Urothelium cell line (cell line): ENCODE data around the gene ADPRH.
"Not testable (repeated sequence)": the region's sequence is repeated elsewhere in the genome, so short reads cannot be mapped to it uniquely, and the experiment has no call there.

Experiments used
- DNase-seq: peaks from one replicate; pipeline ENCODE4 v3.0.0; 2011; ENCODE audit warnings: low spot score, mixed read lengths
- FAIRE-seq: peaks from 2 replicates; lab custom pipeline; 2011; peaks lifted over from hg19 to GRCh38; lab: Jason Lieb, UNC

ADPRH gene

DNA sequence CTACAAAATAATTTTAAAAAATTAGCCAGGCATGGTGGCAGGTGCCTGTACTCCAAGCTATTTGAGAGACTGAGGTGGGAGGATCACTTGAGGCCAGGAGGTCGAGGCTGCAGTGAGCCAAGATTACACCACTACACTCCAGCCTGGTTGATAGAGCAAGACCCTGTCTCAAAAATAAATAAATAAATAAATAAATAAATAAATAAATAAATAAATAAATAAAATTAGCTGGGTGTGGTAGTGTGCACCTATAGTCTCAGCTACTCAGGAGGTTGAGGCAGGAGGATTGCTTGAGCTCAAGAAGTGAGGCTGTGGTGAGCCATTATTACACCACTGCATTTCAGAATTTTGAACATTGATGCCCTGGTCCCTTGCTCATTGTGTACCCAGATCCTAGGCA is 15.6 kb downstream of the ADPRH start:
- not testable (repeated sequence) for FAIRE-seq, DNase-seq

DNA sequence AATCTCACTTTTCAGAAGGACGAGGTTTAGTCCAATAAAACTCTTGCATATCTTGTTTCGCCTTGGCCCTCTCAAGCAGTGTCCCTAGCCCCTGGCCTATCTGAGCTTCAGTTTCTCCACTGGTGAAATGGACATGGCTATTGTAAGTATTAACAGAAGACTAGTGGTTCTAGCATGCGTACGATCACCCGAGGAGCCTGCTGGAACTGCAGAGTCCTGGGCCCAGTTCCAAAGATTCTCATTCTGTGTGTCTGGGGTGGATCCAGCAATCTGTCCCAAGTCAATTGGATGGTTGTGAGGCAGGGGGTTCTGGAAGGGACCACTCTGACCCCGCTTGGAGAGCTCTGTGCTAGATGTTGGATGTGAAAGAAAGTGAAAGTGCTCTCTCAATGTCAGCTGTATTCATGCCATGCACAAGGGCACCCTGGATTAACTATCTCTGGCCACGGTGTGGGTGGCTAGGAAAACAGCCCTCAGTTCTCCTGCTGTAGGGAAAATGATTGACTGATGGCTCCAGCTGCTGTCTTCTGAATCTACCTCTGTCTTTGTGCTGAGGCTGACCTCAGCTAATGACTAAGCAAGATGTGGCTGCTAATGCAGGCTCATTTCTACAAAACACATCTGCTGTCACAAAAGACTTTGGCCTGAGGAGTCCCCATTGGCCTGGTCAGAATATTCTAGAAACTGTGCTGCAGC is 16.5 kb downstream of the ADPRH start:
- FAIRE-seq (no peak), DNase-seq (no peak)

DNA sequence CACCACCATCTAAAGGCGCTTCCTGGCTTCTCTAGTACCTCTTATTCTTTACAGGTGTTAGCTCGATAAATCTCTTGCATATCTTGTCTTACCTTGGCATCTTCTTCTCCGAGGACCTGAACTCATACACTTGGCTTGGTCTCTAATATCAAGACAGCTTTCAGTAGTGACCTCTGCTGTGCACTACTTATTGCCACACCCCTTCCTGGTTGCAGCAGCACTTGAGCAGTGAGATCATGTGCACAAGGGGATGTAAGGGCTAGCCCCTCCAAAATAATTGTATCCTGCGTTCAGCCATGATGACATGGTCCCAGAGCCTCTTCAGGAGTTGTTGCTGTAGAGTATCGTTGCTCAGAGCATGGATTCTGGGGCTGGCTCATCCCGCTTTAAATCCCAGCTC is 17.1 kb downstream of the ADPRH start:
- peak; percentile 42 for FAIRE-seq

DNA sequence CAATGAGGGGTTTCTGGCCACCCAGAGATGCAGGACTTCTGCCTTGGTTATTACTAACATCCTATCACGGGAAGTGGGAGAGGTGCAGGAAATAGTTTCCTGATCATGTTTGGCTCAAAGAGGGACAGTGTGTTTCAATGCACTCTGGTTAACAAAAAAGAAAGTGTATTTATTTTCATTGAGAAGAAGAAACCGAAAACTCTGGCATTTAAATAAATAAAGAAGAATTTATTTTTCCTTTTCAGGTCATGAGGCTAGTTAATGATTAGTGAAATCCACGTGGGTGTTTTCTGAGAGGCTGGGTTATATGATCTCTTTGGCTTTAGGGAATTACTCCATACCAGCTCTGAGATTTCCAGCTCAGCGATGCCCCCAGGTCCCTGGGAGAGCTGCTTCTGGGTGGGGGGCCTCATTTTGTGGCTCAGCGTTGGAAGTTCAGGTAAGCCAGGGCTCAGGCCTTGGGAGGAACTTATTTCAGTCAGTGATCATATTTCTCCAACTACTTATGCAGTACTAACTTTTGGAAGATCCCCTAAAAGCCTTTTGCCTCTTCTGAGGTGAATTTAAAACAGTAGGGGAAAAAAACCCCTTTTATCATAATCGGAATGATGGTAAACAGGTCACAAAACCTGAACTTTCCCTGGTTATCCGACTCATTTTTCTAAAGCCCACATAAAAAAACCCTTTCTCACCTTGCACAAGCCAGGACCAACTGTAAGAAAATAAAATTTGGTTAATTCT is 18.4 kb downstream of the ADPRH start, which contains the start of gene PLA1A:
Gene PLA1A (plus strand): TSS at position 338 of the 741 bp plus-strand sequence. CDS start 29 bp downstream, at position 367.
- FAIRE-seq (no peak), DNase-seq (no peak)

More for the DNA sequence above, 17.1 kb downstream of the ADPRH start:
- no peak for DNase-seq

DNA sequence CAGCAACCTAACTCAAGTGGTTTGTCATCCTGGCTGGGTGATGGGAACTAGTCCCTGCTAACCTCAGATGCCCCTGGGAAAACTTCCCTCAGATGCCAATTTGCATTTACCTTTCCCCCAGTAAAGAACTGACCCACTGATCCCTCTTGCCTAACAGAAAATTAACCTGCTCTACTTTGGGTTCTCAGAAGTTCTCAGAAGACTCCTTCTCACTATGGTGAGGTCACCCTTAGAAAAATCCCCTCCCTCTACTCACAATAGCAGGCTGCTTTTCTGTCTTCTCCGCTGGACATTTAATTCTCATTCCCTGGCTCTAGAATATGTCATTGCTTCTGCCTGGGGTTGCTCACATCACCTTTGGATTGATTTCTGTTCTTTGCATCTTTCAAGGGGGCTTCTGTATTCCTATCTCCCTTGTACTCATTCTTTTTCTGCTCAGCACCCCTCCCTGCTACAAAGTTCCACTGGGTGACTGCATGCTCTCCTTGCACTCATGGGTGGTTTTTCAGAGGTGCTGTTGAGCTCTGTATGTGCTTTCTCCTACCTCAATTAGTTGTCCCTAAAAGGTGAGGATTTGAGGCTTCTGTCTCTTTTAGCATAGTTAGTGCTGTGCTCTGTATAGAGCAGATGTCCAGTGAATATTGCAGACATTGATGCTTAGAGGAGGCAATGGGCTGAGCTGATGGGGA is 19.3 kb downstream of the ADPRH start:
- DNase-seq (no peak), FAIRE-seq (no peak)

DNA sequence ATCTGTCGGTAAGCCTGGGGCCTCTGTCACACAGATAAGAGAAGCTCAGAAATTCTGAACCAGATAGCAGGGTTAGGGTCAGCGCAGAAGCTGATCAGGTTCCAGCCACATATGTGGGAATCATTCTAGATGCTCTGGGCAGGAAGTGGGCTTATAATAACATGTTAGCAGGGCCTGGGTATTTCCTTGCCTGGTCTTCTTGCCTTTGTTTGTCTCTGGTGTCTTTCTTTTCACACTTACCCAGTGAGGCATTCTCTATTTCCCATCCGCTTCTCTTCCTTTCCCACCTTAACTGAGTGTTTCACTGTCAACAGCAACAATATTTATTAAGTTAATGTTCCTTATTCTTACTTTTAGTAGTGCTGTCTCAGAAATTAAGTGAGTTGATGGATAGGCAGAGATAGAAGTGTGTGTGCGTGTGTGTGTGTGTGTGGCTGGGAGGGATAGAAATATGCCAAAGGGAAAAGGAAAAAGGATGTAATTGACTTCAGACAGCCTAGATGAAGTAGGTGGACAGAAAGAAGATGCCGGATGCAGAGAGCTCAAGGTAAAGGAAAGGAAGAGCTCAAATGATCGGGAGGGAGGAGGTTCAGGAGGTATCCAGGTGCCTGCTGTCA is 20.4 kb downstream of the ADPRH start:
- no peak for FAIRE-seq
- DNase-seq, result no peak

DNA sequence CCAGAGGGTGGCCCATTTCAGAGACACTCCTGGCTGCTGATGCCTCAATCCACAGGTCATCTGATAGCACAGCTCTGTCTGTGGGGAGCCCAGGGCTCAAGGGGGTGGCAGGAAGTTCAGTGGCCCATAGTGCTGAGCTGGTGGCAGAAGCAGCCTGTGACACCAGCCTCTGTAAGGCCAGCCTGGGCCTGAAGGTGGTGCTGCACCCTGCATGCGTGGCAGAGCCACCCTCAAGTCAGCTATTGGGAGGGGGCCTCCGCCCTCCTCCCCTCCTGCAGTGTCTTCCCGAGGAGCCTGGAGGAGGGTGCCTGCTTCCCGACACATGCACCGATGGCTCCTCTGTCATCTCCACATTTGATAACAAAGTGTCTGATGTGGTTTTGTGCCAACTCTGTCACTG is 21.4 kb downstream of the ADPRH start:
- DNase-seq (peak; percentile 25), FAIRE-seq (no peak)

DNA sequence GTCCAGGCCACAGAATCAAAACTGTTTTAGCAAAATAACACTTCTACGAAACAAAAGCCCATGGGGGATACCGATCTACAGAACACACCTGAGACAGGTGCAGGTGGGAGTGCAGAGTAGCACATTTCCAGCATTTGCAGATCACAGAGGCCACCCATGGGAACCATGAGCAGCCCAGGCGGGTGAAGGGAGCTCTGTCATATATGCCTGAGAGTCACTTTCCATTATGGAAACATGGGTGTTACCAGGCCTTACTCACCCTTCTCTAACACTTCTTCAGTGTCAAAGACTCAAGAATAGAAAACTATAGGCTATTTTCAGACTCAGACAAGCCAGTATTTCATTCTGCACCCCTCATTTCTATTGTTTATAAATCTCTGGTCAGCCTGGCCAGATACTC is 21.9 kb downstream of the ADPRH start:
- FAIRE-seq (no peak), DNase-seq (no peak)

DNA sequence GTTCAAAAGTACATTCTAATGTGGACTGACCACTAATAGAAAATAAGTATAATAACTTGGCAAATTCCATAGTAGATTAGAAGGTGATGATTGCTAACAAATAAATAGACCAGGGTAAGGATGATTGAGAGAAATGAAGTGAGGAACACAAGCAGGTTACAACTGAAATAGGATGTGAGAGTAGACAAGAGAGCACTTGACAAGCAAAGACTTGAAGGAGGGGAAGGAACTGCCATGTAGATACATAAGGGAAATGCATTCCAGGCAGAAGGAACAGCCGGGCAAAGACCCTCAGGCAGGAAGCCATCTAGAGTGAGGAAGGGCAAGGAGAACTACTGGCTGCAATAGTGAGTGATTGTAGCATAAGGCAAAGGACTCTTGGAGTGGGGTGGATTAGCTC is 23.4 kb downstream of the ADPRH start:
- DNase-seq (no peak), FAIRE-seq (no peak)

DNA sequence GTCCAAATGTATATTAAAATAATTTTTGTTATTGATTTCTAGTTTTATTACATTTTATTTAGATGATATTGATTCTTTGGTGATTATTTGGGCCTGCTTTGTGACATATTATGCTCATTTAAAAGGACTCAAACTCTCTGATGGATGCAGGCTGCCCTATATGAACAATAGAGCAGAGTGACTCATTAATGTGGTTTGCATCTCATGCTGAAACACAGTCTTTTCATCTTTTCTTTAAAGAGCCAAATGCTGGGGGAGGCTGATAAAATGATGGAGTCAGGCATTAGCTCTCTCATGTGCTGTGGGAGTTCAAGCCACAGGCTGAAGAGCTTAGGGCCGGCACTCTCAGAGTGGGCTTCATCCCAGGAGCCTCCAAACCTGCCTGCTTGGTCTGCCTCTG is 25.6 kb downstream of the ADPRH start:
- DNase-seq, result peak; percentile 65
- FAIRE-seq, result no peak

DNA sequence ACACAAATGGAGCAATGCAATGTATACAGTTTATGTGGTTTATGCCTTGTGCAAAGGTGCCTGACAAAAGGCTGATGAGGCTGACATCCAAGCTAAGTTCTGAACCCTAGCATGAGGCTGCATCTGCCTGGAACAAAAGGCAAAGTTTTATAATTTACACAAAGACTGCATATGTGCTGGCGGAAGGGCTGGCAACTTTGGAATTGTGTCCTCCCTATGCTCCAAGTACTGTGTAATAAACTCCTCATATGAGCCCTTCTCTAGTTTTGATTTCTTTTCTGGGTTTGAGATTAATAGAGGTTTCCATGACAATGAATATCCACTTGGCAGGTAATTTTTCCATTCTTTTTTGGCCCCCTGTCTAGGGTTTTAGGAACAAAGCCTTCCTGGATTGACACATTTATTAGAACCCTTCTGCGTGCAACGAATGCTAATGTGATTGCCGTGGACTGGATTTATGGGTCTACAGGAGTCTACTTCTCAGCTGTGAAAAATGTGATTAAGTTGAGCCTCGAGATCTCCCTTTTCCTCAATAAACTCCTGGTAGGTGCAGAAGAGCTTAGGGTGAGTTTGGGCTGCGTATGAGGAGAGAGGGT is 29.2 kb downstream of the ADPRH start:
- FAIRE-seq (no peak), DNase-seq (no peak)

DNA sequence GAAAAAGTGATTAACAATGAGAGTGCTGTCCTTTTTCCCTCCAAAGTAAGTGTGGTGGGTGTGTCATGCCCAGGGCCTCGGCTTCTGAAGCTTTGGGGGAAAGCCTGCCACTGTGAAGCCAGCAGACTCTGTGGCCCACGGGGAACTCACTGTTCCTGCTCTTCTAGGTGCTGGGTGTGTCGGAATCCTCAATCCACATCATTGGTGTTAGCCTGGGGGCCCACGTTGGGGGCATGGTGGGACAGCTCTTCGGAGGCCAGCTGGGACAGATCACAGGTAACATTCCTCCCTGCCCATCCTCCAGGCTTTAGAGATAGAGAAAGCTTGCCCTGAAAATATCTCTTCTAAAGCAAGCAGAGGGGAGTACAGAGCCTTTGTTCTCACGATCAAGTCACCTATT is 30.0 kb downstream of the ADPRH start:
- FAIRE-seq, result no peak

DNA sequence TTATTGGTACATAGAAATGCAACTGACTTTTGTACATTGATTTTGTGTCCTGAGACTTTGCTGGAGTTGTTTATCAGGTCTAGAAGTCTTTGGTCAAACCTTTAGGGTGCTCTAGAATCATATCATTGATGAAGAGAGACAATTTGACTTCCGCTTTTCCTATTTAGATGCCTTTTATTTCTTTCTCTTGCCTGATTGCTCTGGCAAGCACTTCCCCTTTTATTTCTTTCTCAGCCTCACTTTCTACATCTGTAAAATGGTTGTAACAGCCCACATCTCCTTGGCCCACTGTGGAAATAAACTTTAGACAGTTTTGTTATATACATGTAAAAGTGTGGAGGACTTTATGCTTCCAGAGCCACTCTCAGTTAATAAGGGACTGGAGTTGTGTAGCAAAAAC is 32.4 kb downstream of the ADPRH start:
- FAIRE-seq (no peak), DNase-seq (no peak)

More for the DNA sequence above, 30.0 kb downstream of the ADPRH start:
- no peak for DNase-seq

DNA sequence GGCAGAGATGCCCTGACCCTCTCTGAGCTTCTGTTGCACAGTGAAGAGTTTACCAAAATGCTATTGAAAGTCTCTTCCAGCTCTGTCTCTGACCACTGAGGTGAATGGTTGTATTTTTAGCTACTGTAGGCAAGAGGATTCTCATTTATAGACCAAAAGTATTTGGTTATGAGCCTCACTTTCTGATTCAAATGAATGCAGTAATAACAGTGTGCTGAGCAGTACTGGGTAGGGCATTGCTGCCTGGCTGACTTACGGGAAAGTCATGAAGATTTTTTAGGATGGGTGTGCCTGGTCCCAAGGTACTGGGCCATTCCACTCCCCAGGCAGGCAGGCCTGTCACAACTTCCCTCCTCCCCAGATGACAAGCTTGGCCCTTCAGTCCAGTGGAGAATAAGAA is 33.9 kb downstream of the ADPRH start:
- no peak for DNase-seq
- no peak for FAIRE-seq

DNA sequence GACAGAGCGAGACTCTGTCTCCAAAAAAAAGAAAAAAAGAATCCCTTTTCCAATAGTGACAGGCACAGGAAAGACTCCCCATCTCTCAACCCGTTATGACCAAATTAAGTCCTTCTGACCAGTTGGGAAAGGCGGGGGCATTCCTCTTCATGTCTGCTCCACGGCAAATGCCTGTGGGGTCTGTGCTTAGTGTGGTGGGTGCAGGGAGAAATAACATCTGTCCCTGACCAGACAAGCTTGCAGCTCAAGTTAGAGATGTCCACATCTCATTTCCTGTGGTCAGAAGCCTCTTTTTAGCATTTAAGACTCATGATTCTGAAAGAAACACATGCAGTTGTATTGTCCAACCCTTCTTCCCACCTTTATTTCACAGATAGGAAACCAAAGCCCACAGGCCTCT is 34.6 kb downstream of the ADPRH start:
- no peak for DNase-seq
- no peak for FAIRE-seq

DNA sequence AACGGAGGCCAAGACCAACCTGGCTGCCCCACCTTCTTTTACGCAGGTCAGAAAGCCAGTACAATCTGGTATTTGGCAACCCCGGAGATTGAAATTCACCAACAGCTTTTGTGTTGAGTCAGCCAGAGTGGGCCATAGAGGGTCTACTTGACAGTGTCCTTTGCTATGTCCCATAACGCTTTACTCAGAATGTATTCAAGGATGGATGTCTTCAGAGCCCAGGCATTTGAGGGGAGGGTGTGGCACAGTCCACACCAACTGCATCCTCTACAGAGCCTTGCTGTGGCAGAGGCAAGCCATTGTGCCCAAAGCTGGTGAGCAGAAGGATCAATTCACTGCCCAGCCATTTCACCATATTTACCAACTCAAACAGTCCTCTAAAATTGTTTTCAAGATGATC is 36.8 kb downstream of the ADPRH start:
- DNase-seq (no peak), FAIRE-seq (no peak)

DNA sequence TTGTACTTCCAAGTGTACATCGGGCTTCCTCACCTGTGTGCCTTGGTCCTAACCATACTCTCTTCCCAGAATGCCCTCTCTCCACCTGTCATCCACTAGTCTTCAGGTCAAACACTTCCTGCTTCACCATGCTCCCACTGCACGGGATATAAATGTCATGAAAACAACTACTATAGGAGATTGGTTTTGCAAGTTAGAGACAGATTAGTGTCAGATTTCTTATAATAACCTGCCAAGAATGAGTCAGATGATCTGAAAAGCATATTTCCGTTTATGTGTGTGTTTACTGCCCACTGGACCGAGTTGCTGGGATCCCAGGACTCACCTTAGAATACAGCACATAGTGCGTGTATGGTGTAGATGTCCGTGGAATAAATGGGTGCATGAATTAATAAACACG is 39.8 kb downstream of the ADPRH start:
- DNase-seq (no peak), FAIRE-seq (no peak)

DNA sequence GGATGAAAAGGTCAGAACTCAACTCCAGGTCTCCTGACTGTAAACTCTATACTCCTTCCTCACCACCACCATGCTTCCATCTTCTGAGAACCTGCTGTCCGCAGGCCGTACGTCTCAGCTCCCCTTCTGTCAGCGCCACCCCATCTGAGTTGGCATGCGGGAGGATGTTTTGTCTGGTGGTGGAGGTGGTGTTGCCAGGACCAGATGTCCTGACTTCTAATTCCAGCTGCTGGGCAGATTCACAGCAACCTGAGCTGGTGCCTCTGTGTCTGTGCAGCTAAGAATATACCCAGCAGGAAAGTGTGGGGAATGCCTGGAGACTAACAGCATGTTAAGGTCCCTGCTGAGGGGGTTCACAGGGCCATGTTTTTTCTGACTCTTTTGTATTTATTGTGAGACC is 41.6 kb downstream of the ADPRH start:
- DNase-seq, result no peak
- FAIRE-seq, result no peak

DNA sequence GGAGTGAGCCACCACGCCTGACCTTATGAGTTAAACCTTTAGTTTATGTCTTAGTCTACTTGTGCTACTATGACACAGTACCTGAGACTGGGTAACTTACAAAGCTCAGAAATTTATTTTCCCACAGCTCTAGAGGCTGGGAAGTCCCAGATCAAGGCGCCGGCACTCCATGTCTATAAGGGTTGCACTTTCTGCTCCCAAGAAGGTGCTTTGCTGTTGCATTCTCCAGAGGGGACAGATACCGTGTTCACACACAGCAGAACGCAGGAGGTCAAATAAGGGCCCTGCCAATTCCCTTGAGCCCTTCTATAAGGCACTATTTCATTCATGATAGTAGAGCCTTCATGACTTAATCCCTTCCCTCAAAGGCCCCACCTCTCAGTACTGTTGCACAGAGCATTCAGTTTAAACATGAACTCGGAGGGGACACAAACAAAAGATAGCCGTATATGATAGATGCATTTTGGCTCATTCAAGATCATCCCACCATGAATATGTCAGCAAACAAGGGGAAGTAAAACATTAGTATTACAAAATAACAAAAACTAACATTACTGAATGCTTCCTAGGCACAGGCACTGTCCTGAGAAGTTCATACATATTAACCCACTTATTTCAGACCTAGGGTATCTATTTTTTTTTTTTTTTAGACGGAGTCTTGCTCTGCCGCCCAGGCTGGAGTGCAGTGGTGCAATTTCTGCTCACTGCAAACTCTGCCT is 44.9 kb downstream of the ADPRH start:
- no peak for FAIRE-seq
- DNase-seq, result no peak

DNA sequence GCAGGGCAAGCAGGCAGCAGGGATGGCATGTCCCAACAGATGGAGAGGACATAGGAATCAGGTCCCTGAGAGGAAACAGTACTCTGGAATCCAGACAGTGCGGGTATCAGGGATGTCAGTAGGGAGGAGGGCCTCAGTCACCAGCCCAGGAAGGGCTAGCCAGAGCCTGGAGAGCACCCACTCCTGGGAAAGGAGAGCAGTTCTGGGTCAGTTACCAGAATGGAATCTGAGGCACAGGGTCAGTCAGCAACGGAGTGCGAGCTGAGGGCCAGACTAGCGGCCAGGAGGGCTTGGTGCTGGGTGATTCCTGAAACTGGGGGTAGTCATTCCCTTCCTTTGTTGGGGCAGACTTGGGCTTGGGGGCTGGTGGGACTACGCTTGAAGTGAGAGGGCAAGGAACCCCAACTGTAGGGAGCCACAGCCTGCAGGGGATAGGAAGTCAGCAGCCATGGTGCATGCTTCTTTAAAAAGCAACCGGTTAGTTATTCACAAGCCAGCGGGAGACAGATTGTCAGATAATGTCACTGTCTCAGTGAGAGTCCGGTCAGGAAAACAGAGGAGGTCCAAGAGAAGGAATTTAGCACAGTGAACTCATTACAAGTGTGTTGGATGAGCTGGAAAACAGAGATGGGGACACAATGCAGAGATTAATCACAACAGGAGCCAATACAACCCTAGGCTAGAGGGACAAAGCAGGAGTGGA is 46.3 kb downstream of the ADPRH start:
- FAIRE-seq, result no peak
- DNase-seq, result no peak
